GM19239 (cell line): ENCODE results near the gene RETREG1.
"Not testable (repeated sequence)": the region's sequence is repeated elsewhere in the genome, so short reads cannot be mapped to it uniquely, and the experiment has no call there.

Source experiments
- DNase-seq: peaks from one replicate; pipeline ENCODE4 v3.0.0; 2011; ENCODE audit warnings: low spot score; ENCODE audit not compliant: insufficient read length
- FAIRE-seq: peaks from 2 replicates; lab custom pipeline; 2011; peaks lifted over from hg19 to GRCh38; lab: Jason Lieb, UNC

The RETREG1 gene

GRCh38 chr5:16561660-16562059 is 55.1 kb downstream of the RETREG1 start:
- FAIRE-seq (no peak), DNase-seq (no peak)

- DNase-seq (no peak), FAIRE-seq (no peak)
Measured at GRCh38 chr5:16559702-16560101, 57.1 kb downstream of the RETREG1 start.

- FAIRE-seq (no peak), DNase-seq (no peak)
Measured at GRCh38 chr5:16558984-16559629, 57.7 kb downstream of the RETREG1 start.

GRCh38 chr5:16557477-16557876 is 59.3 kb downstream of the RETREG1 start:
- no peak for FAIRE-seq
- no peak for DNase-seq

- FAIRE-seq (no peak), DNase-seq (no peak)
Measured at GRCh38 chr5:16554110-16554509, 62.7 kb downstream of the RETREG1 start.

GRCh38 chr5:16552666-16553343 is 64.0 kb downstream of the RETREG1 start:
- FAIRE-seq, result peak; percentile 23
- peak; percentile 25 for DNase-seq

GRCh38 chr5:16551628-16552027 is 65.2 kb downstream of the RETREG1 start:
- FAIRE-seq (no peak), DNase-seq (no peak)

- DNase-seq (peak; percentile 48), FAIRE-seq (peak; percentile 26)
Measured at GRCh38 chr5:16550316-16550952, 66.4 kb downstream of the RETREG1 start.

GRCh38 chr5:16549491-16550206 is 67.1 kb downstream of the RETREG1 start:
- FAIRE-seq (no peak), DNase-seq (no peak)

- no peak for FAIRE-seq
- DNase-seq, result no peak
Measured at GRCh38 chr5:16548812-16549211, 68.0 kb downstream of the RETREG1 start.

GRCh38 chr5:16548115-16548514 is 68.7 kb downstream of the RETREG1 start:
- DNase-seq (no peak), FAIRE-seq (no peak)

- FAIRE-seq, result no peak
- DNase-seq, result no peak
Measured at GRCh38 chr5:16547200-16547842, 69.5 kb downstream of the RETREG1 start.

- DNase-seq (no peak), FAIRE-seq (no peak)
Measured at GRCh38 chr5:16546732-16547131, 70.1 kb downstream of the RETREG1 start.

GRCh38 chr5:16544607-16545374 is 72.0 kb downstream of the RETREG1 start:
- no peak for DNase-seq
- FAIRE-seq, result no peak

- not testable (repeated sequence) for DNase-seq, FAIRE-seq
Measured at GRCh38 chr5:16543206-16543605, 73.6 kb downstream of the RETREG1 start.

GRCh38 chr5:16542236-16542635 is 74.6 kb downstream of the RETREG1 start:
- no peak for DNase-seq

GRCh38 chr5:16541592-16541991 is 75.2 kb downstream of the RETREG1 start:
- not testable (repeated sequence) for FAIRE-seq, DNase-seq

More at GRCh38 chr5:16542236-16542635, 74.6 kb downstream of the RETREG1 start:
- no peak for FAIRE-seq

- FAIRE-seq (no peak), DNase-seq (no peak)
Measured at GRCh38 chr5:16540421-16540820, 76.4 kb downstream of the RETREG1 start.

GRCh38 chr5:16539169-16539666 is 77.6 kb downstream of the RETREG1 start:
- DNase-seq, result no peak
- FAIRE-seq, result no peak
